Activated CD4-positive, alpha-beta T cell treated with anti-CD3 and anti-CD28 coated beads, Interleukin-2, Interleukin-6, amounts not matched to agents 100 ng/mL and 50 ng/mL, durations not matched to agents 16 hours and 8 hours (primary cell): ENCODE results near the gene TNFRSF6B.

Source experiments
- DNase-seq: peaks from one replicate; pipeline ENCODE4 v3.0.0-alpha.2; 2020

The TNFRSF6B gene

GRCh38 chr20:63686492-63687321 is 9.7 kb upstream of the TNFRSF6B start:
- DNase-seq: peak; percentile 37

DNA sequence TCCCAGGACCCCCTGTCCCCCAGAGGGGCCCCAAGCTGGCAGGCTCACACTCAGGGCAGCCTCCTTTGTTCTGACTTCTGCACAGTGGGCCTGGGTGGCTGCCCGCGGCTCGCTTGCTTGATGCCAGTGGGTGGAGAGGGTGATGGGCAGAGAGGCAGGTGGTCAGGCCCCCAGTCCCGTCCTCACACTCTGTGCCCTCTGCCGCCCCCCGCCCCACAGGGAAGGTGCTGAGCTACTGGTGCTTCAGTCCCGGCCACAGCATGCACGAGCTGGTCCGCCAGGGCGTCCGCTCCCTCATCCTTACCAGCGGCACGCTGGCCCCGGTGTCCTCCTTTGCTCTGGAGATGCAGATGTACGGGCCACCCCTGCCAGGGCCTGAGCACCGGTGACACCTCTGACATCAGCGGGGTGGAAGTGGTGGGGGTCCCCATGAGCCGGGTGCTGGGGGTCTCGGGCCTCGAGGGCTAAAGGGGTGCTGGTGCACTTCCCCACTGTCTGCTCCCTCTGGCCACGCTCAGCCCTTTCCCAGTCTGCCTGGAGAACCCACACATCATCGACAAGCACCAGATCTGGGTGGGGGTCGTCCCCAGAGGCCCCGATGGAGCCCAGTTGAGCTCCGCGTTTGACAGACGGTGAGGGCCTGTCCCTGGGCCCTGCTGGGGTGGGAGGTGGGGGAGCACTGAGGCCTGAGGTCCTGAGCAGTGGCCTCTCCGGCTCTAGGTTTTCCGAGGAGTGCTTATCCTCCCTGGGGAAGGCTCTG is 8.9 kb upstream of the TNFRSF6B start:
- DNase-seq: no peak

- no peak for DNase-seq
These were observed 8.0 kb upstream of the TNFRSF6B start for GRCh38 chr20:63688228-63689045.

GRCh38 chr20:63689046-63690002 is 7.1 kb upstream of the TNFRSF6B start:
- DNase-seq: no peak

- no peak for DNase-seq
These were observed 6.2 kb upstream of the TNFRSF6B start for GRCh38 chr20:63690003-63690897.

DNA sequence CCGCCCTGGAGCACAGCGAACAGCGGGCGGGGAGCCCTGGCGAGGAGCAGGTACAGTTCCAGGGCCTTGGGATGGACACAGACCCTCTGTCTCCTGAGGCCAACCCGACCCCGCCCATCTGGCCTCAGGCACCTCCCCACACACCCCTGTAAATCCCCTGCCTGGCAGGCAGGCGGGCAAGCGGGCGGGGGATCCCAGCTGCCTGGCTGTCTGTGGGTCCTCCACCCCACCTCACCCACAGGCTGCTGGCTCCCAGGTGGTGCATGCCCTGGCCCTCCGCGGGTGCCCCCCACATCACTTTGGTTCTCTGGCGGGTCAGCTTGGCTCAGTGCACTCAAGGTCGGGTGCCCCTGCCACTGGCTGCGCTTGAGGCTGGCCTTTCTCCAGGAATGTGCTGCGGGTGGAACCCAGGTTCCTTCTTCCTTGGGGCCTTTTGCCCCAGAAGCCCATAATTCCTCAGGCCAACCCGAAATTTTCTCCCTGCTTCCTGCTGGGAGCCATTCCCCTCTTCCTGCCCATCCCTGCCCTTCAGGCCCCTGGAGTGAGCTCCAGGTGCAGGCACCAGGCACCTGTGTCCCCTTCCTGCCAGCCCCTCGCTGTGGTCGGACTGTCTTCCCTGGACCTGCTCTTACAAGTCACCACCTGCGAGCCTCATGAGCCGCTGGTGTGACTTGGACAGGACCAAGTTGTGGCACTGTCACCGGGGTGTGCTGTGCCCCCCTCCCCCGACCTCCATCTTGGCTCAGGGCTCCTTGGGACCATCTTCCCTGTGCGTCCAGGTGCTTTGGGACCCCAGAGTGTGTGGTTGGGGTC is 5.3 kb upstream of the TNFRSF6B start:
- no peak for DNase-seq

DNA sequence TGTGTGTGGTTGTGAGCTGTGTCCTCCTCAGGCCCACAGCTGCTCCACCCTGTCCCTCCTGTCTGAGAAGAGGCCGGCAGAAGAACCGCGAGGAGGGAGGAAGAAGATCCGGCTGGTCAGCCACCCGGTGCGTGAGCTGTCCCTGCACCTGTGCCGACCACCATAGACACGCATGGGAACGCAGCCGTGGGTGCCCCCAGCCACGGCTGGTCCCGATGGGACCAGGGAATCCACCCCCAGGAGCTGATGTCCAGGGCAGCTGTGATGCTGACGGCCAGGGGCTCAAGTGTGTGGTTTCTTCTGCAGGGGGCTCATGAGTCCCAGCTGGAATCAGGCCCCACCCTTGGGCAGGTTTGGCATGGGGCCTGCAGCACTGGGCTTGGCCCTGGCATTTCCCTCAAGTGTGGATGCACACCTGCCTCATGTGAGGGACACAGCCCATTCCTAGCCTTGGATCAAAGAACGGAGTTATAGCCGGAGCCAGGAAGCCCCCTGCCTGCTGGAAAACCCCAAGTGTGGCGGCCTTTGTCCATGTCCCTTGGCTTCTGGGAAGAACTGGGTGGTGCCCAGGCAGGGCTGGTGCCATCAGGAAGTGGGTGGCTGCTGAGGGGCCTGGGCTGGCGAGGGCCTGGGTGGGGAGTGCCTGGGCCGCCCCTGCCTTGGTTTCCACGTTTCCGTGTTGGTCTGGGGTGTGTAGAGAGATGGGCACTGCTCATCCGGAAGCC is 4.6 kb upstream of the TNFRSF6B start:
- DNase-seq: no peak

GRCh38 chr20:63692436-63693082 is 3.9 kb upstream of the TNFRSF6B start:
- no peak for DNase-seq

GRCh38 chr20:63693083-63693732 is 3.2 kb upstream of the TNFRSF6B start:
- no peak for DNase-seq

GRCh38 chr20:63693733-63694583 is 2.5 kb upstream of the TNFRSF6B start:
- DNase-seq: no peak

- DNase-seq: no peak
These were observed 1.6 kb upstream of the TNFRSF6B start for GRCh38 chr20:63694584-63695423.

DNA sequence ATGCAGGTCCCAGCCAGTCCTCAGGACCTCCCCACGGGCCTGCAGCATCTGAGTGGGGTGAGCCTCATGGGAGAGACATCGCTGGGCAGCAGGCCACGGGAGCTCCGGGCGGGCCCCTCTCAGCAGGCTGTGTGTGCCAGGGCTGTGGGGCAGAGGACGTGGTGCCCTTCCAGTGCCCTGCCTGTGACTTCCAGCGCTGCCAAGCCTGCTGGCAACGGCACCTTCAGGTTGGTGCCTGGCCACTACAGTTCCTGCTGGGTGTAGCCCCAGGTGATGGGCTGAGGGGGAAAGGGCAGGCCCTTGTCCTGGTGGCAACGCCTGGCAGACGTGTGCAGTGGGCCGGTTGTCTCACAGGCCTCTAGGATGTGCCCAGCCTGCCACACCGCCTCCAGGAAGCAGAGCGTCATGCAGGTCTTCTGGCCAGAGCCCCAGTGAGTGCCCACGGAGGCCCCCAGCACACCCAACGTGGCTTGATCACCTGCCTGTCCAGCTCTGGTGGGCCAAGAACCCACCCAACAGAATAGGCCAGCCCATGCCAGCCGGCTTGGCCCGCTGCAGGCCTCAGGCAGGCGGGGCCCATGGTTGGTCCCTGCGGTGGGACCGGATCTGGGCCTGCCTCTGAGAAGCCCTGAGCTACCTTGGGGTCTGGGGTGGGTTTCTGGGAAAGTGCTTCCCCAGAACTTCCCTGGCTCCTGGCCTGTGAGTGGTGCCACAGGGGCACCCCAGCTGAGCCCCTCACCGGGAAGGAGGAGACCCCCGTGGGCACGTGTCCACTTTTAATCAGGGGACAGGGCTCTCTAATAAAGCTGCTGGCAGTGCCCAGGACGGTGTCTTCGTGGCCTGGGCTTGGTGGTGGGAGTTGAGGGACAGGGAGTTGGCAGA is 787 bp upstream of the TNFRSF6B start:
- DNase-seq: no peak

GRCh38 chr20:63696306-63696627 is 185 bp upstream of the TNFRSF6B start:
- DNase-seq: no peak

- DNase-seq: no peak
These were observed 960 bp downstream of the TNFRSF6B start for GRCh38 chr20:63697357-63697867.

DNA sequence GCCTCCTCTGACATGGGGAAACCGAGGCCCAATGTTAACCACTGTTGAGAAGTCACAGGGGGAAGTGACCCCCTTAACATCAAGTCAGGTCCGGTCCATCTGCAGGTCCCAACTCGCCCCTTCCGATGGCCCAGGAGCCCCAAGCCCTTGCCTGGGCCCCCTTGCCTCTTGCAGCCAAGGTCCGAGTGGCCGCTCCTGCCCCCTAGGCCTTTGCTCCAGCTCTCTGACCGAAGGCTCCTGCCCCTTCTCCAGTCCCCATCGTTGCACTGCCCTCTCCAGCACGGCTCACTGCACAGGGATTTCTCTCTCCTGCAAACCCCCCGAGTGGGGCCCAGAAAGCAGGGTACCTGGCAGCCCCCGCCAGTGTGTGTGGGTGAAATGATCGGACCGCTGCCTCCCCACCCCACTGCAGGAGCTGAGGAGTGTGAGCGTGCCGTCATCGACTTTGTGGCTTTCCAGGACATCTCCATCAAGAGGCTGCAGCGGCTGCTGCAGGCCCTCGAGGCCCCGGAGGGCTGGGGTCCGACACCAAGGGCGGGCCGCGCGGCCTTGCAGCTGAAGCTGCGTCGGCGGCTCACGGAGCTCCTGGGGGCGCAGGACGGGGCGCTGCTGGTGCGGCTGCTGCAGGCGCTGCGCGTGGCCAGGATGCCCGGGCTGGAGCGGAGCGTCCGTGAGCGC is 1.6 kb downstream of the TNFRSF6B start:
- no peak for DNase-seq
